Stimulated activated CD8-positive, alpha-beta memory T cell treated with anti-CD3 and anti-CD28 coated beads, Interleukin-12 subunit alpha, Interleukin-12 subunit beta, amount 100 ng/mL, for 1 hour (primary cell): Measurements from ENCODE around the gene MAD2L1.
"Not testable (repeated sequence)": the region's sequence is repeated elsewhere in the genome, so short reads cannot be mapped to it uniquely, and the experiment has no call there.

Experiments used
- DNase-seq: peaks from one replicate; pipeline ENCODE4 v3.0.0-alpha.2; 2020; ENCODE audit warnings: low read depth

MAD2L1 gene

DNA sequence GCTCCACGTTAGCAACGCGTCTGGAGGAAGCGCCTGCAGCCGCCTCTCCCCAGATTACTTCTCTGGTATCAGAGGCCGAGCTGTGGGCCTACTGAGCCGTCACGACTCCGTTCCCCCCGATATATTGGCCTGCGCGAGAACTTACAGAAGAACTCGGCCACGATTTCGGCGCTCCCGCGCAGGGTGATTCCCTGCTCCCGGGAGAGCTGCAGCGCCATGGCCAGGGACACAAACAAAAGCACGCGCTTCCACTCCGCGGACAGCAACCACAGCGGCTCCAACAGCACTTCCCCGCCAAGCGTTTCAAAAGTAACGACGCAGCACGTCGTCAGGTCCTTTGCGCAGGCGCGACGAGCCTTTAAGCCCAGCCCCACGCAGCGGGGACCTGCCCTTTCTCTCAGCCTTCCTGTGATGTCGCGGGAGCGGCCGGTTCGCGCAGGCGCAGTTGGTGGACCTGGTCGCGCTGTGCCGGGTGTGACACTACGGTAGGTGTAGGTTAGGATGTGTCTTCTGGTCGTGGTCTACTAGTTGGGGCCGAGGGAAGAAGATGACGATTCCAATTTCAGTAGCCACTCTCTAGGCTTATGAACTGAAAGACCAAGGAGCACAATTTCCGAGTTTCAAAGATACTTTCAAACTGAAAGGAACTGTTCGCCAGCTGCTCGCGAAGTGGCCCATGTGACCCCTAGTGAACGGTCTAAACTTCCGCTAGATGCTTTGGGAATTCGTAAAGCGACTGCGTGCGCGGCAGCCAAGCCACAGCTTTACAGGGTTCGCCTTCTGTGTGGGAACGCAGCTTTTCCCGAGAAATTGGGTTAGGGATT, at the start of gene MAD2L1:
TSS of gene MAD2L1 (minus strand) at position 332 of the 824 bp plus-strand sequence. CDS start at position 218, 114 bp downstream.
- peak; percentile 98 for DNase-seq

DNA sequence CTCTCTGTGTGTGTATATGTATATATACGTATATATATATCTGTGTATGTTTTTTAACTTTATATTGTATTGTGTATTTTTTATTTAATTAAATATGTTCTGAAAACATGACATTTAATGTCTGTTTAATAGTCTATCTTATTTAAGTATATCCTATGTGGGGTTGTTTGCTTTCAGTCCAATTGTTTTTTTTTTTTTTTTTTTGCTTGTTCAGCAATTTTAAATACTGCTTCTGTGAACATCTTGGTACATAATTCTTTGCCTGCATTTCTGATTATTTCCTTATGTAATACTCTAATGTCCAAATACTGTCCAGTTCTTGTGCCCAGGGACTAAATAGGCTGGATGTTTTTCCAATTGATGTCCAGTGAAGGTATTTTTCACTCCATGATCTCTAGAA, 45.1 kb upstream of the MAD2L1 start:
- DNase-seq = no peak

DNA sequence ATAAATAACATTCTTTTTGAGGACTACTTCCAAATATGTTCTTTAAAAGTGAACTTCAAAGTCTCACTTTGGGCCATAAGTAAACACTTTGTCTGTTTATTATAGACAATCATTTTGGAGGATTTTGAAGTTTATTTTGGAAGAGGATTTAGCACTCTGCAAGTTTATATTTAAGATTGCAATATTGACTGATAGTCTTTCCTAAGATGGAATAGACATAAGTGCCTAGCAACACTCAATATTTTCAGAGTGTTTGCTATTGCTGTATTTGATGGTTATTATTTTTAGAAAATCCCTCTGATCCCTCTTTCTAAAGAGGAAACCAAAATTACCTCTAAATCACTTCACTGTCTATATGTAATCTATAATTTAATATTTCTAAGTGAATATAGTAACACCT, 42.8 kb upstream of the MAD2L1 start:
- DNase-seq = no peak

DNA sequence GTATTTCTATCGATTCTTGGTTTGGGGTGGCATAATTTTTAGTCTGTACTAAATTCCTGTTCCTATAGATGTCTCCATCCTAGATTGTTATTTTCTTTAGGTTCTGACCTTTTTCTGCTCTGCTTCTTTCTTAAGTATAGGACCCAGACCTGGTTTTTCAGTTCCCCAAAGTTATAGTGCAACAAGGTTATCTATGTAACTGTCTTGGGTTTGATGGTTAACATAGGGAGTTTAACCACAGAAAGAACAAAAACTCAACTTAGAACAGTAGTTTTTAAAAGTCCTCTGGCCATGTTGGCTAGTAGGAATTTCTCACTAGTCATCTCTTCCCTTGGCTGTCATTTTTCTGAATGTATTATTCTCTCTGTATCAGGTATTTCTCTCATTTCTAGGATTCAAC, 38.8 kb upstream of the MAD2L1 start:
- DNase-seq = no peak

DNA sequence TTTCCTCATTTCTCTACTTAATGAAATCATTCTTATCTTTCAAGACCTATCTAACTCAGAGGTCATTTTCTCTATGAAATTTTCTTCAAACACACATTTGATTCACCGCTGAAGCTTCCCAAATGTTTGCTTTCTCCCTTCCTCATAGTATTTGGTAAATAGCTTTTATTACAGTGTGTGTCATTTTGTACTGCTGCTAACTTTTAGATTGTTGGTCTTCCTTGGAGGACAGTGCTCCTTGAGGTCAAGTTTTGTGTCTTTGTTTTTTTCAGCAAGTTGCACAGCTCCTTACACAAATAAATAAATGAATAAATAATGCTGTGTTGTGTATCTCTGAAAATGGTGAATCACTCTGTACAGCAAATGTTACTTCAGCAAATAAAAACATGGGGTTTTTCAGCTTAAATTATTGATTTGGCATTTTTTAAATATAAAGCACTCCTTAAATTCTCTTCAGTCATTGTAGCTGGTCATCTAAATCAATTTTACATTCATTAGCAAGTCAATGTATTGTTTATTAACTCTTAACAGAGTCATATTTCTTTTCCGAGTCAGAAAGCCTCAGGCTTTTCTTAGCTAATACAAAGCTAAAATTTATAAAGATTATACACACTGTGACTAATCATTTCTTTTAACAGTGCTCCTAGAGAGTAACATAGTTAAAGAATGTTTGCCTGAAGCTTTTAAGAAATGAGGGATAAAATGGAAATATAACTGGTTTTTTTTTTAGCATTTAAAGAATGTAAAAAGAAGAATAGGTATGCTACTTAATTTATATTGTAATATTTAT, 30.1 kb upstream of the MAD2L1 start:
- no peak for DNase-seq

DNA sequence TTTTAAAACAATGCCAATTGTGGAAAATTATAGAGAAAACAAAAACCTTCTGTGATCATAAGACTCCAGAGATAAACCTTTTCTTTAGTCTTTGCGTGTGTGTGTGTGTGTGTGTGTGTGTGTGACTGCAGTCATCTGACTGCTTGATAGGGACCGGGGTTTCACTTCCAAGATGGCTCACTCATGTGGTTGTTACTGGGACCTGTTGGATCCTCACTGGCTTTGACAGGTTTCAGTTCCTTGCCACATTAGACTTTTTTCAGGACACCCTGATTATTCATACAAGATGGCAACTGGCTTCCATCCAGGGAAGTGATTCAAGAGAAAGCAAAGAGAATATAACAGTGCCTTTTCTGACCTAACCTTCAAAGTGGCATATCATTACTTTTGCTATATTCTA, 21.9 kb upstream of the MAD2L1 start:
- no peak for DNase-seq

DNA sequence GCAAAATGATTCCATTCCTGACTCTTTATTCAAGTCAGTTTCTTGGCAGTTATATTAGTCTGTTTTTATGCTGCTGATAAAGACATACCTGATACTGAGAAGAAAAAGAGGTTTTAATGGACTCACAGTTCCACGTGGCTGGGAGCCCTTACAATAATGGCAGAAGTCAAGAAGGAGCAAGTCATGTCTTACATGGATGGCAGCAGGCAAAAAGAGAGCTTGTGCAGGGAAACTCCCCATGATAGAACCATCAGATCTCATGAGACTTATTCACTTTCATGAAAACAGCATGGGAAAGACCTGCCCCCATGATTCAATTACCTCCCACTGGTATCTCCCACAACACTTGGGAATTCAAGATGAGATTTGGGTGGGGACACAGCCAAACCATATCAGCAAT, 21.4 kb upstream of the MAD2L1 start:
- DNase-seq = not testable (repeated sequence)

DNA sequence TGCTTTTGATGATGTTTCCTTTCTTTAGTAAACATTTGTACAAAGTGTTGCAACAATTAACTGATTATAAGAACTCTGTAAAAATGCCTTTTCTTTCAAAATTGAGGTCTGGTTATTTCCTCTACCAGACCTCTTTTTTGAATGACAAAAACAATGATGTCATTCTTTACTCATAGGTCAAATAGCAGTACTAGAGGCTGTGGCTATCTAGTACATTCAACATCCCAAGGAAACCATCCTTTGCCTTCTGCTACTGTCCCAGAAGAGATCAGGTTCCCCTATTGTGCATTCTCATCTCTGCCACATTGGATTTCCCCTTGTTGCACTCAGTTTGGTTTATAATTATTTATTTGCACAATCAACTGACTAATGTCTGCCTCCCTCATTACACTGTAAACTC, 19.1 kb upstream of the MAD2L1 start:
- no peak for DNase-seq

DNA sequence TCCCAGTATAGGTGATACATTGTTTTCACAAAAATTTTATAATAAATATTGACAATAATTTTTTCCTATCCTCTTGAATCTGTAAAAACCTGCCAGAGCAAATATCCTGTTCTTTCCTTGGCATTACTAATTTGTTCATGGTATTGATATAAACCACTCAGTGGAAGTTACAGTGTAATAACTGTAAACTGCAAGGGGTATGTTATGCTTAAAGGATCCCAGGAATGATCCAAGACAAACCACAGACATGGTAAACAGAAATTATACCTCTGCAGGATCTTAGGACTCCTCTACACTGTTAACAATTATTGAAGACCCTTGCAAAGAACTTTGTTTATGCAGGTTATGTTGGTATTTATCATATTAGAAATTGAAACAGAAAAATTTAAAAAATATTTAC, 17.7 kb upstream of the MAD2L1 start:
- DNase-seq = no peak

DNA sequence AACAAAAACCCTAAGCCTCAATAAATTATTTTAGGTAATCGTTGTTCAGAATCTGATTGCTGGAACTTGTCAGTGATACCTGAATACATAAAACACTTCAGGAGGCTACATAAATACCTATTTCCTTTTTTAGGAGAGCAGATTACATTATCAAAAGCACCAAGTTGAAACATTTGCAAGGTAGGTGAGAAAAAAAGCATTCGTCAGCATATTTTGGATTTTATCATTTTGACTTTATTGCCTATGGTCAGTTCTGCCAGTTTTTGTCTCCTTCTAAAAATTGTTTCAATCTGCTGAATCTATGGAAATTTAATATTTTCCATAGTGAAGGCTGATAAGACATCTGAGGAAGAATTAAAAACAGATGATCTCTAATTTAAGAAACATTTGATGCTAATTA, 16.5 kb upstream of the MAD2L1 start:
- DNase-seq = no peak

DNA sequence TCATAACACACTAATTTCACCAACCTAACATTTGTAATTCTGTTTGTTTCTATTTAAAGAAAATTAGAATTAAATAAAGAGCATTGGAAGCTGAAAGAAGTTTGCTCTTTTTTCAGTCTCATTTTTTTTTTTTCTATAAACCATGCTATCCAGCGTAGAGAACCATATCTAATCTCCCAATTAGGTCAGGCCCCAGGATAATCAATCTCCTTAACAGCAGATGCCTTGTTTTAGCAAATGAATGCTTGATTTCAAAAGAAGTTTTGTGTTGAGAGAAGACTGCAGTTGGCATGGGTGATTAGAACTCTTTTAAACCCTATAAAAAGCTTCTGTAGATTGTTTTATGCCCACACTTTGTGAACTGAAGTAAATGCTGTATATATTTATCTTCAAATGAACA, 15.6 kb upstream of the MAD2L1 start:
- DNase-seq = no peak

DNA sequence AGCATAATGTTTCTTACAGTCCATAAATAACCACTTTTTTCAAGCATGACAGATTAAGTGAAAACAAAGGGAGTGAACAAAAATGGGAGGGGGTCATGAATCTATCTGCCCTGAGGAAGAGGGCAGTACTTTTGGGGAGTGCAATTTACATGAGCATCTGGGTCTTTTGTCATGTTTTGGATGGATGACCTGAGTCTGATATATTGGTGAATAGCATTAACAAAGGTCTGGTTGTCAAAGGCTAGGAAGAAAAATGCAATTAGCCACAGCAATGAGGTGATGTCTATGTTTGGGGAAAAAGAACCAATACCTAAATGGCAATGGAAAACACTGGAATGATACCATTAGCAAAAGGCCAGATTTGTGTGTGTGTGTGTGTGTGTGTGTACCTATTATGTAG, 15.1 kb upstream of the MAD2L1 start:
- DNase-seq = no peak

DNA sequence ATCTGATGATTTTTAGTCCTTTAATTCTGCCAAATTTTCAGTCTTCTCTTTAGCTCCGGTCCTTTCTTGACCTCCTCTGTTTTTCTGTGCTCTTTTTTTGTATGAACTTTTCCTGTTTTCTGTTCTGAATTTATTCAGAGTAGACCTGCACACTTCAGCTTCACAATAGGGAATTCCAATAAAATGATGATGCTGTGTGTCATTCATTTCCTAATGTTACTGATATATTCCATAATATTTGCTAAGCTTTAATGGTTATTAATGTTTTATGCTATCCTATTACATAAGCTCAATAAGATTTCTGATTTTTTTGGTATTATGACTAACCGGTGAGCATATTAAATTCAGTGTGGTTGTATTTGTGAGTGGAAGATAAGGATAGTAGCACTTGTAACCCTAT, 13.9 kb upstream of the MAD2L1 start:
- no peak for DNase-seq

DNA sequence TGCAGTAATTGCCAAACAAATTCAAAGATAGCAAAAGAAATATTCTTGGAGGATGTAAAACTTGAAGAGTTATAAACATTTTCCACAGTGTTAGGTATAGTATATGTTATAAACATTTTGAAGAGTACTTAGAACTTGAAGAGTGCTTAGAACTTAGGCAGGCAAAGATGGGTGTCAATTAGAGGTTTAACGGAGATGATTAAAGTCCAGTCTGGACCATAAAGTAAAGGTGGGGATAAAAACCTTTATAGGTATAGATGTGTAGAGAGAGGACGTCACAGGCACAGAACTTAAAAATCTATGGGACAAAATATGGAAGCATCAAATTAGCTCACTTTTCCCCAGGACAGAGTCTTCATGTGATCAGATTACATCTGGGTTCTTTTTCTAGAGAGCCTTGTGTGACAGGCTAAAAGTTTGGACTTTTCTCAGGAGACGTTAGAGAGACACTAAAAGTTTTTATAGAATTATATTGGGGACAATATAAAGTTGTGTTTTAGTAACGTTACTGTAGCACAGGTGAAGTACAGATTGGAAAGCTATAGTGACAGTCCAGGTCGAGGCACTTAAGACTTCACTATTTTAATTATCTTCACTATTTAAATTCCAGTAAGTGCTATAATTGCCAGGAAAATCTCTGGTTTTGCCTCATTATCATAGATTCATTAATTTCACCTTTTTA, 13.3 kb upstream of the MAD2L1 start:
- no peak for DNase-seq

DNA sequence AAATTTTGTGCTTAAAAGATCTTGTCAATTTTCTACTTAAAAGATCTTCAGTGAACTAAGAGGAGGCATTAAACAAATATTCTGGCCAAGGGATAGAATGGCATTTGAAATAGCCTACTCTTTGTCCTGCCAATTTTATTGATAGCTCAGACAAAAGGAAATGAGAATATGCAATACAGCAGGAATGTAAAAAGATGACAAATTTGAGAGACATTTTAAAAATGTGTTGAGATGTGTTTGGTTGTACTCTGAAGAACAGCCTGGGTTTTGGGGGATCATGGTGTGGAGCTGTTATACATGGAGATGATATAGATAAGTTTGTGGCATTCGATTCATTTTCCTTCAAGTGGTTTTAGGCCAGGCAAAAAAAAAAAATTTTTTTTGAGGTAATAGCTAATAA, 11.6 kb upstream of the MAD2L1 start:
- DNase-seq = no peak

DNA sequence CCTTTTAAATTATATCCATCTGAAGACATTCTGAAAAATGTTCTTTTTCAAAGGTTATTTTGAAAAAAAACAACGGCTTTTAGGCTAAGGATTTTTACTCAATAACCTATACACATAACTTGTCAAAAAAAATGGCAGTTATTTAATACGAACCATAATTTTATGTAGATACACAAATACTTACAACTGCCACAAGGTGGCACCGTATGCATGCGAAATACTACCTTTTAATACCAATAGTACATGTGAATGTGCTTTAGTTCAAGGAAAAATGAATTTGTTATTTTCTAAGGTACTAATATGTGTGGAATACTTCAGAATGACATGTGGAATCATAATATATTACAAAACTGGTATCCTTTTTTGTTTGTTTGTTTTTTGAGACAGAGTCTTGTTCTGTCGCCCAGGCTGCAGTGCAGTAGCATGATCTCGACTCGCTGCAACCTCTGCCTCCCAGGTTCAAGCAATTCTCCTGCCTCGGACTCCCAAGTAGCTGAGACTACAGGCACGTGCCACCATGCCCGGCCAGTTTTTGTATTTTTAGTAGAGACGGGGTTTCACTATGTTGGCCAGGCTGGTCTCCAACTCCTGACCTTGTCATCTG, 4.6 kb upstream of the MAD2L1 start:
- peak; percentile 30 for DNase-seq

DNA sequence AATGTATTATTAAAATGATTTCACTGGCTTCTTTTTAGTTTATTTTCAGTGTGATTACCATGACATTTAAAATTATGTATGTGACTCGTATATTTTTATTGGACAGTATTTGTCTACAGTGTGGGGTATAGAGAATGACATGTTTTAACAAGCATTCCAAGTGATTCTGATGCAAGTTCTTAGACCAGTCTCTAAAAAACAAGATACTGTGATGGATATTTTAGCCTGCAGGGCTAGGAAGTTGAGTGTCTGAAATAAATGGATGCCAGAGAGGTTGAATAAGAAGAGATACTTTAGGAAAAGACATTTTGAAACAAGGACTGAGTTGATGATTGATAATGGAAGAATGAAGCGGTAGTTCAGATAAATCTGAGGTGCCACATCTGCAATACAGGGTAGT, 3.5 kb upstream of the MAD2L1 start:
- no peak for DNase-seq

DNA sequence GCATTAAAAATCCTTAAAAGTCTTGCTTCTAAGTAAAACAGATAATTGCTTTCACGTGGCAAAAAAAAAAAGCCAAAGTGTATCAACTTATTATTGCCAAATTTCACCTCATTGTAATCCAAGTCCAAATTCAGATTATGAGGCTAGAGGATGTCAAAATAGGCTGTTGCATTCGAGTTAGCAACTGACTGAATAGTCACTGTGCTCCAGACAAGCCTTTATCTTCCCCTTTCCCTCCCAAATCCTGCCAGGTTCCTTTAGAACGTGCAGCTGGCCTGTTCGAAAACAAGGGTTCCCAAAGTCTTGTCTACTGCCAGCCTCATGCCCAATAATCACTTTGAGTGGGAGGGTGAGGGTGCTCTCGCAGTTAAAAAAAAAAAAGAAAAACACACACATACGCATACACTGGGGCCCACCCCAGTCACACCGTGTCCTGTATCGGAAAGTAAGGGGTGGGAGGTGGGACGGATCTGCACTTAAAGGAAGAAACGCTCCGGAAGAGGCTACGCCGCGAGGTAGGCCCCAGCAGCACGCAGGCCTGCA, 603 bp downstream of the MAD2L1 start:
- DNase-seq = no peak

DNA sequence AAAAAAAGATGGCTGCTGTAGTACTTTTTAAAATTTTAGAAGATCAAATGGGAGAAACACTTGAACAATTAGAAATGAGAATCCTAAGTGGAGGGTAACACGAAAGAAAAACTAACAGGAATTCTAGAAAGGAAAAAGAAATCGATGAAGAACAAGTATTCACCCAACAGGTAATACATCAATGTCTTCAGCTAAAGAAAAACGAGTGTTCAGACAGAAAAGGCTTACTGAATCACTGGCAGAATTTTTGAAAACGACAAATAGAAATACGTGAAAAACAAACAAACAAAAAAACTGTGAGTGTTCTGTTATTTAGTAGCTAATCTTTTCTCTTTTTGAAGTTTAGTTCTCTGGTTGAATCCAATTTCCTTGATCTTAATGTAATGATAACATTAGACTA, 1.8 kb downstream of the MAD2L1 start:
- no peak for DNase-seq

DNA sequence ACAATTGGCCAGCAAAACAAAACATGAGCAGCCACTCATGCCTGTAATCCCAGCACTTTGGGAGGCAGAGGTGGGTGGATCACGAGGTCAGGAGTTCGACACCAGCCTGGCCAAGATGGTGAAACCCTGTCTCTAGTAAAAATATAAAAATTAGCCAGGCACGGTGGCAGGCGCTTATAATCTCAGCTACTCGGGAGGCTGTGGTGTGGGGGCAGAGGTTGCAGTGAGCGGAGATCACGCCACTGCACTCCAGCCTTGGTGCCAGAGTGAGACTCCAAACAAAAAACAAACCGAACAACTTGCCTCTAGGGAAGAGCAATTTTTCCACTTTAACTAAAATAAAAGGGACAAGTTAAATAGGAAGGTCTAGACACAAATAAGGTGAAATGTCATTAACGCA, 2.9 kb downstream of the MAD2L1 start:
- not testable (repeated sequence) for DNase-seq

DNA sequence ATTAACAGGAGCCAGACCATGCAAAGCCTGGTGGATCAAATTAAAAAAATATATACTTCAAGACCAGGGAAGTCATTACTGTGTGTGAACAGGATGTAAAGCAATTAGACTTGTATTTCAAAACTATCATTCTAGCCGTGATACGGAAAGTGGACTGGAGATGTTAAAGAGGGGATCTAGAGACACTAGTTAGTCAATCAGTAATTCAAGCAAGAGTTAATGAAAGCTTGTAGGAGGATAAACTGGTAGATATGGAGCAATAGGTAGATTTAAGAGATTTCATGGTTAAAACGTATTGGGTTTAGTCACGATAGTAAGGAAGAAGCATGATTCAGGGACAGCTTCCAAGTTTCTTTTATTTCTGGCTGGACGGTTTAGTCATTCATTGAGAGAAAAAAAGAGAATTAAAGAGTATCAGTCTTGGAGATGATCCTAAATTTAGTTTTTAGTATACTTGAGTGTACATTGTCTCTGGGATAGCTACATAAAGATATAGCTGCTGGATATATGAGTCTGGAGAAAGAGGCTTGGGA, 3.9 kb downstream of the MAD2L1 start:
- no peak for DNase-seq

DNA sequence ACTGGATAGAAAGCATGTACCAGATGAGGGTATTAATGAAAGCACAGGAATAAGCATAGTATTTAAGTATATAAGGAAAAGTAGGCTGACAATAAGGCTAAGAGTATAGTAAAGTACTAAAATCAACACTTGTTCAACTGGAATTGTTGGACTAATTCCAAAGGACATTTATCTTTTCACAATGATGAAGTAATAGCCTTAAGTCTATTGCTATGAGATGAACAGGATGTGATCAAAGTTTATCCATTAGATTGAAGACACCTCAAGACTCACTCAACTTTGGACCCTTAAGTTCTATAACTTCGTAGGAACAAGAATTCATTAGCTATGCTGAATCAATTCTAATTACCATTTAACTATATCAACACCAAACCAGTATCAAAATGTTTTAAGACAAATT, 7.6 kb downstream of the MAD2L1 start:
- DNase-seq = no peak
